ENCODE results near the gene SIGLEC6. TPM values are rescaled to one million over a fixed set of nuclear protein-coding genes. Genes with fewer than 3 reads are reported as not detected.

The SIGLEC6 gene
- total RNA-seq (2014; rRNA removed; shearing (Covaris generic)): not detected in 2 replicates

GRCh38 chr19:51531349-51532315 is at the start of gene SIGLEC6:
Gene SIGLEC6 (minus strand): TSS chr19:51531670. CDS start chr19:51531648, 22 bp downstream.
- no peak for DNase-seq (ENCODE audit: low spot score)

- DNase-seq (ENCODE audit: low spot score): no peak
Observed at GRCh38 chr19:51576850-51577249, 45.4 kb upstream of the SIGLEC6 start.

- DNase-seq (ENCODE audit: low spot score): no peak
Observed at GRCh38 chr19:51573331-51573730, 41.9 kb upstream of the SIGLEC6 start.

- peak; percentile 23 for DNase-seq (ENCODE audit: low spot score)
Observed at GRCh38 chr19:51572908-51573307, 41.4 kb upstream of the SIGLEC6 start.

GRCh38 chr19:51572410-51572809 is 40.9 kb upstream of the SIGLEC6 start:
- DNase-seq (ENCODE audit: low spot score): no peak

- no peak for DNase-seq (ENCODE audit: low spot score)
Observed at GRCh38 chr19:51571599-51571998, 40.1 kb upstream of the SIGLEC6 start.

GRCh38 chr19:51570962-51571575 is 39.6 kb upstream of the SIGLEC6 start, which contains the start of gene ZNF175:
Gene ZNF175 (plus strand): TSS chr19:51571283. CDS start chr19:51573330, 2,047 bp downstream.
- peak; percentile 89 for DNase-seq (ENCODE audit: low spot score)

- DNase-seq (ENCODE audit: low spot score): no peak
Observed at GRCh38 chr19:51568456-51568855, 37.0 kb upstream of the SIGLEC6 start.

- DNase-seq (ENCODE audit: low spot score): no peak
Observed at GRCh38 chr19:51567583-51567982, 36.1 kb upstream of the SIGLEC6 start.

- DNase-seq (ENCODE audit: low spot score): no peak
Observed at GRCh38 chr19:51566489-51567100, 35.1 kb upstream of the SIGLEC6 start.

- DNase-seq (ENCODE audit: low spot score): no peak
Observed at GRCh38 chr19:51565583-51565982, 34.1 kb upstream of the SIGLEC6 start.

GRCh38 chr19:51564791-51565190 is 33.3 kb upstream of the SIGLEC6 start:
- no peak for DNase-seq (ENCODE audit: low spot score)

GRCh38 chr19:51560339-51560738 is 28.9 kb upstream of the SIGLEC6 start:
- no peak for DNase-seq (ENCODE audit: low spot score)

- DNase-seq (ENCODE audit: low spot score): no peak
Observed at GRCh38 chr19:51559240-51559639, 27.8 kb upstream of the SIGLEC6 start.

GRCh38 chr19:51552996-51553725 is 21.7 kb upstream of the SIGLEC6 start:
- DNase-seq (ENCODE audit: low spot score): peak; percentile 32

- no peak for DNase-seq (ENCODE audit: low spot score)
Observed at GRCh38 chr19:51552608-51552995, 21.1 kb upstream of the SIGLEC6 start.

- DNase-seq (ENCODE audit: low spot score): no peak
Observed at GRCh38 chr19:51551673-51552432, 20.4 kb upstream of the SIGLEC6 start.

- no peak for DNase-seq (ENCODE audit: low spot score)
Observed at GRCh38 chr19:51550848-51551672, 19.6 kb upstream of the SIGLEC6 start.

- DNase-seq (ENCODE audit: low spot score): no peak
Observed at GRCh38 chr19:51549533-51550324, 18.3 kb upstream of the SIGLEC6 start.
